SU-DHL-6 (cell line): ENCODE results near the gene CCR6.
"Not testable (repeated sequence)": the region's sequence is repeated elsewhere in the genome, so short reads cannot be mapped to it uniquely, and the experiment has no call there.

Experiments used
- EZH2phosphoT487 ChIP-seq: fragments of 200-600 bp; sonication (generic), shearing (Covaris generic); conservative IDR thresholded peaks from 2 replicates; pipeline ENCODE4 v1.6.1; 2018; ENCODE audit warnings: mild to moderate bottlenecking, antibody characterized with exemption, low read length, moderate library complexity, mixed read lengths
- TF ChIP-seq, protein P1 (sequence below): fragments of 200-600 bp; sonication (generic); IDR thresholded peaks from one replicate; pipeline ENCODE4 v1.5.1; 2017; ENCODE audit warnings: antibody characterized with exemption, mild to moderate bottlenecking, low read length, moderate library complexity; ENCODE audit not compliant: insufficient read depth, poor library complexity, severe bottlenecking

DNA sequence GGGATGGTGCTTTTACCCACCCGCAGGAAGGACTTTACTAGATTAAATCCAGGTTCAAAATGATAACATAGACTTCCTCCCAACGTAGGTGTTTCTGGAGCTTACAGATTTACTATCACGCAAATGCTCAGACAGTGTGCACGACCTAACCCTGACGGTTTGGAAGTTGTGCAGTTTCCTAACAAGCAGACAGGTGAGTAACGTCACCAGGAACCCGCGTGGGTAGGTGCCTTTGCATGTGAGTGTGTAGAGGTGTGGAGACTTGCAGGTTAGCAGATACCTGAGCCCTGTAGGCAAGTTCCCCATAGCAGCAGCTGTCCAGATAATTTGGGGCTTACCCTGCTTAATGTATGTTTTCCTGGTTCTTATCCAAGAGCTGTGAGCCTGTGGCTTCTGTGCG is 64.4 kb downstream of the CCR6 start:
- TF ChIP-seq, protein P1, sequence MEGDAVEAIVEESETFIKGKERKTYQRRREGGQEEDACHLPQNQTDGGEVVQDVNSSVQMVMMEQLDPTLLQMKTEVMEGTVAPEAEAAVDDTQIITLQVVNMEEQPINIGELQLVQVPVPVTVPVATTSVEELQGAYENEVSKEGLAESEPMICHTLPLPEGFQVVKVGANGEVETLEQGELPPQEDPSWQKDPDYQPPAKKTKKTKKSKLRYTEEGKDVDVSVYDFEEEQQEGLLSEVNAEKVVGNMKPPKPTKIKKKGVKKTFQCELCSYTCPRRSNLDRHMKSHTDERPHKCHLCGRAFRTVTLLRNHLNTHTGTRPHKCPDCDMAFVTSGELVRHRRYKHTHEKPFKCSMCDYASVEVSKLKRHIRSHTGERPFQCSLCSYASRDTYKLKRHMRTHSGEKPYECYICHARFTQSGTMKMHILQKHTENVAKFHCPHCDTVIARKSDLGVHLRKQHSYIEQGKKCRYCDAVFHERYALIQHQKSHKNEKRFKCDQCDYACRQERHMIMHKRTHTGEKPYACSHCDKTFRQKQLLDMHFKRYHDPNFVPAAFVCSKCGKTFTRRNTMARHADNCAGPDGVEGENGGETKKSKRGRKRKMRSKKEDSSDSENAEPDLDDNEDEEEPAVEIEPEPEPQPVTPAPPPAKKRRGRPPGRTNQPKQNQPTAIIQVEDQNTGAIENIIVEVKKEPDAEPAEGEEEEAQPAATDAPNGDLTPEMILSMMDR = not testable (repeated sequence)
- not testable (repeated sequence) for TF ChIP-seq EZH2phosphoT487
